ENCODE measurements around the gene RNASEL.

GRCh38 chr1:182617014-182617429 lies 28.0 kb upstream of the RNASEL start:
- no peak for TF ChIP-seq CTCF (conservative IDR thresholded peaks at IDR 0.05 in 1 of 2, IDR thresholded peaks at IDR 0.05 in 1 of 2; ENCODE audit: extremely low read depth in 1 of 2, insufficient read depth in 1 of 2, low read depth in 1 of 2, low read length in 2 of 2)
- TF ChIP-seq EZH2 (IDR thresholded peaks at IDR 0.05; ENCODE audit: borderline replicate concordance, low read length) = no peak
